ENCODE measurements around the gene HMCN2. TPM values are rescaled to one million over a fixed set of nuclear protein-coding genes. Genes with fewer than 3 reads are reported as not detected.

The HMCN2 gene
- total RNA-seq, 1 donor from 2014 or later: not detected

DNA sequence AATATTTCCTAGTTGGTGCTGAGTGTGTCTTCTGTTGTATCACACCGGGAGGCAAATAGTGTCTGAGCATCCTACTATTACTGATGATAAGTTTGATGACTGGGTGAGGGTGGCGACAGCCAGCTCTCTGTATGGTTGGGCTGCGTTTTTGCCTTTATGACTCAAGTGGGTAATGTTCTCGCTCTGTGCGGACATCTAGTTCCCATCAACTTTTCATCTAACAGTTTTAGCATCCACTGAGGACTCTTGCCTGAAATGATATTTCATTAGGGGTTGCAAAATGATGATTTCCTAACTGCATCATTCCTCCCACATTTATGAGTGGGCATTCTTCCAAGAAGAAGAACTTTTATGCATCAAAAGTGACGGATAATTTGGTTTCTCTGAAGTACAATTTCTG, 26.5 kb downstream of the HMCN2 start:
- Histone ChIP-seq H3K27me3 (ENCODE audit: control insufficient read depth, insufficient read depth, low read length) (peaks cover 37% of the 10 kb centered on the region), H3K4me3 (ENCODE audit: low read depth, low read length) (no peak overlapping the region), H3K36me3 (ENCODE audit: control insufficient read depth, insufficient read depth, low read length) (no peaks in the 10 kb centered on the region)
- TF ChIP-seq, protein P1, sequence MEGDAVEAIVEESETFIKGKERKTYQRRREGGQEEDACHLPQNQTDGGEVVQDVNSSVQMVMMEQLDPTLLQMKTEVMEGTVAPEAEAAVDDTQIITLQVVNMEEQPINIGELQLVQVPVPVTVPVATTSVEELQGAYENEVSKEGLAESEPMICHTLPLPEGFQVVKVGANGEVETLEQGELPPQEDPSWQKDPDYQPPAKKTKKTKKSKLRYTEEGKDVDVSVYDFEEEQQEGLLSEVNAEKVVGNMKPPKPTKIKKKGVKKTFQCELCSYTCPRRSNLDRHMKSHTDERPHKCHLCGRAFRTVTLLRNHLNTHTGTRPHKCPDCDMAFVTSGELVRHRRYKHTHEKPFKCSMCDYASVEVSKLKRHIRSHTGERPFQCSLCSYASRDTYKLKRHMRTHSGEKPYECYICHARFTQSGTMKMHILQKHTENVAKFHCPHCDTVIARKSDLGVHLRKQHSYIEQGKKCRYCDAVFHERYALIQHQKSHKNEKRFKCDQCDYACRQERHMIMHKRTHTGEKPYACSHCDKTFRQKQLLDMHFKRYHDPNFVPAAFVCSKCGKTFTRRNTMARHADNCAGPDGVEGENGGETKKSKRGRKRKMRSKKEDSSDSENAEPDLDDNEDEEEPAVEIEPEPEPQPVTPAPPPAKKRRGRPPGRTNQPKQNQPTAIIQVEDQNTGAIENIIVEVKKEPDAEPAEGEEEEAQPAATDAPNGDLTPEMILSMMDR (IDR thresholded peaks at IDR 0.05; ENCODE audit: insufficient read depth, low read length, poor library complexity, severe bottlenecking): no peak
- DNase-seq (ENCODE audit: low read depth): no peak

DNA sequence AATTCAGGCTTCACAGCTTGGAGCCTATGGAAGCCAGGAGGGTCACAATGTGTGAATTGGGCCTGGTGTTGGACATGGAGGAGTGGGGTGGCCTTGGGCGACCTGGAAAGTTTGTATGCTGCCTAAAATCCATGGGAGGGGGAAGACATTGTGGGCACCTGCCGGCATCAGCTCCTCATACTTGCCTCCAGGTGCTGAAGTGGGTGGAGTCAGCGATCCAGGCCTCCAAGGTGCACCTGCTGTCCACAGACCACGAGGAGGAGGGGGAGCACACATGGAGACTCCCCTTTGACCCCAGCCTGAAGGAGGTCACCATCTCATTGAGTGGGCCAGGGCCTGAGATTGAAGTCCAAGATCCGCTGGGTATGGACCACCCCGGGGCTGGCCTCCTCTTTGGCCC, 29.1 kb downstream of the HMCN2 start:
- no peak for DNase-seq (ENCODE audit: low read depth)
- peaks cover 14% of the 10 kb centered on the region for H3K27me3 ChIP-seq (ENCODE audit: control insufficient read depth, insufficient read depth, low read length)
- TF ChIP-seq, protein P1 (IDR thresholded peaks at IDR 0.05; ENCODE audit: insufficient read depth, low read length, poor library complexity, severe bottlenecking): no peak
- H3K4me3 ChIP-seq (ENCODE audit: low read depth, low read length): no peak overlapping the region
- H3K36me3 ChIP-seq (ENCODE audit: control insufficient read depth, insufficient read depth, low read length): no peaks in the 10 kb centered on the region

DNA sequence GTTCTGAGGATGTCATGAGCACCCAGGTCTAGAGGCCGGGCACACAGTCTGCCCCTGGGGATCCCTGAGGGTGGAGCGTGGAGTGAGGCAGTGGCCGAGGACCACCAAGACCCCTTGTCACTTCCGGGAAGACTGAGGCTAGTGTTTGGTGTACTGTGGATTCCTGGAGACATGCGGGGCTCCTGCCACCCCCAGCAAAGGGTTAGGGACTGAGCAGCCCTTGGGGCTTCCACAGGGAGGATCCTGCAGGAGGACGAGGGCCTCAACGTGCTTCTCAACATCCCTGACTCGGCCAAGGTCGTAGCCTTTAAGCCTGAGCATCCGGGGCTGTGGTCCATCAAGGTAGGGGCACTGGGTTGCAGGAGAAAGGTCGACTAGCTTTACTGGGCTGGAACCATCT, 29.9 kb downstream of the HMCN2 start:
- no peak overlapping the region for H3K4me3 ChIP-seq (ENCODE audit: low read depth, low read length)
- peaks cover 7% of the 10 kb centered on the region for H3K27me3 ChIP-seq (ENCODE audit: control insufficient read depth, insufficient read depth, low read length)
- TF ChIP-seq, protein P1 (IDR thresholded peaks at IDR 0.05; ENCODE audit: insufficient read depth, low read length, poor library complexity, severe bottlenecking): no peak
- no peaks in the 10 kb centered on the region for H3K36me3 ChIP-seq (ENCODE audit: control insufficient read depth, insufficient read depth, low read length)
- no peak for DNase-seq (ENCODE audit: low read depth)

DNA sequence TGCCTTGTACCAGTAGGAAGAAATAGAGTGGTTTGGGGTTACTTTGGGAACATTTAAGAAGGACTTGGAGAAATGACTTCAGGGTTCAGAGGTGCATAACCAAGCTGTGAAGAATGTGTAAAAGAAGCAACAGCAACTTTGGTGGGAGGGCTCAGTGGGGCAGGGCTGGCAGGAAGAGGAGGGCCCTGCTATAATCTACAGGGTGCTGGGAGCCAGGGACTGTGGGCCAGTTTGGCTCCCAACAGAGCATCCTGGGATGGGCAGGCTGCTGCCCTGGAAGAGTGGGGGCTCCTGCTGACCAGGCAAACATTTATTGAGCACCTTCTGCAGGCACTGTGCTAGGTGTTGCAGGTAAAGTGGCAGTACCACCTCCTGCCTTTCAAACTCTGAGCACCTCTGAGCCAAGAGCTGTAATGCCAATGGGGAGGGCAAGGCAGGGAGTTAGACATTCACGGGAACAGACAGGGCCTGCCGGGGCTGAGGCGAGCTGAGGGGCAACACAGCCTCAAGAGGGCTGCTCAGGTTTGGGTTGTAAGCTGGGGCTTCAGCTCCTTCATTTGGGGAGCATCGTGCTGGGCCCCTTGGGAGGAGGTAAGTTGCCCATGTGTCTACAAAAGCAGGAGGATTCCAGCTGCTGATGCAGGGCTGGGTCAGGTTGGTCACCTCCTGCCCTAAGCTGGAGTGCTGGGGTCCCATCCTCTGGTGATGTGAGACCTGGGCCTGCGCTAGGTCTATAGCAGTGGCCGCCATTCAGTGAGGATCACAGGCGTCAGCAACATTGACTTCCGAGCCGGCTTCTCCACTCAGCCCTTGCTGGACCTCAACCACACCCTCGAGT, 30.6 kb downstream of the HMCN2 start:
- TF ChIP-seq, protein P1 (IDR thresholded peaks at IDR 0.05; ENCODE audit: insufficient read depth, low read length, poor library complexity, severe bottlenecking): no peak
- Histone ChIP-seq H3K36me3 (ENCODE audit: control insufficient read depth, insufficient read depth, low read length) (no peaks in the 10 kb centered on the region), H3K4me3 (ENCODE audit: low read depth, low read length) (no peak overlapping the region), H3K27me3 (ENCODE audit: control insufficient read depth, insufficient read depth, low read length) (peaks cover 6% of the 10 kb centered on the region)
- no peak for DNase-seq (ENCODE audit: low read depth)

DNA sequence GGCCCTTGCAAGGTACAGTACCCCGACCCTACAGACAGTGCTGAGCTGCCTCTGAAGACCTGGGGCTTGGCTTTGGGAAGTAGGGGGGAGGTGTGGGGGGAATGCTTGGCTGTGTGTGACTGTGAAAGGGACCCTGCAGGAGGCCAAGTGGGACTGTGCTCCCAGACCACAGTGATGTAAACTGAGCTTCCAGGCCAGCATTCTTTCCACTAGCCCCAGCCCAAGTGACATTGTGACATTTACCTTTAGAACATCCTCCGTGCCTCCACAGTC, 31.2 kb downstream of the HMCN2 start:
- H3K36me3 ChIP-seq (ENCODE audit: control insufficient read depth, insufficient read depth, low read length): no peaks in the 10 kb centered on the region
- TF ChIP-seq, protein P1 (IDR thresholded peaks at IDR 0.05; ENCODE audit: insufficient read depth, low read length, poor library complexity, severe bottlenecking): no peak
- no peak for DNase-seq (ENCODE audit: low read depth)

DNA sequence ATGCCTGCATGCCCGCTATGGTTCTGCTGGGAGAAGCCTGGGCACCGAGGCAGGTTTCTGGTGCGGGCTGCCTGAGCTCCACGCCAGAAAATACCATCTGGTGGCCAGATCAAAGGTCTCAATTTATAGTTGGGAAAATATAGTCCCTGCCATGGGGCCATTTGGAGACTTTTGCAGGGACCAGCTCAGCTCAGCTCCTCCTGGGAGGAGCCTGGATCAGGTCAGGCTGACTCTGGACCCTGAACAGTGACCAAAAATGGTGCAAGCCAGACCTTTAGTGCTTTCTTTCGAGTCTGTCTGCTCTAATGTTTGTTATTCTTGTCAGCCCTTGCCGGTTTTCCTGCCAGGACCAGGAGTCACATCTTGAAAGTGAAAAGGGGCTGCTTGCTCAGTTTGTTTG, 31.8 kb downstream of the HMCN2 start:
- no peaks in the 10 kb centered on the region for H3K36me3 ChIP-seq (ENCODE audit: control insufficient read depth, insufficient read depth, low read length)
- H3K27me3 ChIP-seq (ENCODE audit: control insufficient read depth, insufficient read depth, low read length): peaks cover 6% of the 10 kb centered on the region
- TF ChIP-seq, protein P1 (IDR thresholded peaks at IDR 0.05; ENCODE audit: insufficient read depth, low read length, poor library complexity, severe bottlenecking): no peak
- no peak for DNase-seq (ENCODE audit: low read depth)
- no peak overlapping the region for H3K4me3 ChIP-seq (ENCODE audit: low read depth, low read length)

More for the DNA sequence above, 31.2 kb downstream of the HMCN2 start:
- Histone ChIP-seq H3K4me3 (ENCODE audit: low read depth, low read length) (no peak overlapping the region), H3K27me3 (ENCODE audit: control insufficient read depth, insufficient read depth, low read length) (peaks cover 6% of the 10 kb centered on the region)

All from kidney epithelial cell (primary cell).